Right lobe of liver (tissue), 4 donors: Measurements from ENCODE around the gene NNT.
"Not testable (repeated sequence)": the region's sequence is repeated elsewhere in the genome, so short reads cannot be mapped to it uniquely, and the experiment has no call there.

Experiments
- CTCF ChIP-seq, 4 donors: fragments of 200-600 bp in 3 of 4; fragments of 450-650 bp in 1 of 4; IDR thresholded peaks; one replicate each; pipeline versions ENCODE4 v1.5.1 to v1.8.0; 2016 to 2022; ENCODE audit warnings: antibody characterized with exemption in 4 of 4, mild to moderate bottlenecking in 2 of 4
- POLR2A ChIP-seq: fragments of 450-650 bp; IDR thresholded peaks from one replicate; pipeline ENCODE4 v1.6.1; 2017; ENCODE audit warnings: antibody characterized with exemption, mild to moderate bottlenecking
- donor health status: DM: no; HTN: no; CAD: no.
- donor health status: DM: no; HTN: no; CAD: no.
- donor health status: DM: no; HTN: yes; CAD: no.

- TF ChIP-seq CTCF (IDR thresholded peaks at IDR 0.05); POLR2A: not testable (repeated sequence)
Observed at GRCh38 chr5:43580402-43581210, 22.4 kb upstream of the NNT start.
